EL (cell line): ENCODE results near the gene ZCCHC3.

Experiments
- DNase-seq: peaks from one replicate; pipeline ENCODE4 v3.0.0-alpha.2; 2016

ZCCHC3 gene

GRCh38 chr20:347640-348484 is 50.5 kb downstream of the ZCCHC3 start:
- DNase-seq: peak; percentile 97

- DNase-seq: no peak
These were observed 51.8 kb downstream of the ZCCHC3 start for GRCh38 chr20:348972-349841.
